NCI-H1694 treated with DMSO at 0.1 percent for 48 hours (cell line): ENCODE data around the gene BOC.

Source experiments
- DNase-seq: peaks from one replicate; lab custom pipeline; 2025; lab: John Stamatoyannopoulos, UW

BOC gene

DNA sequence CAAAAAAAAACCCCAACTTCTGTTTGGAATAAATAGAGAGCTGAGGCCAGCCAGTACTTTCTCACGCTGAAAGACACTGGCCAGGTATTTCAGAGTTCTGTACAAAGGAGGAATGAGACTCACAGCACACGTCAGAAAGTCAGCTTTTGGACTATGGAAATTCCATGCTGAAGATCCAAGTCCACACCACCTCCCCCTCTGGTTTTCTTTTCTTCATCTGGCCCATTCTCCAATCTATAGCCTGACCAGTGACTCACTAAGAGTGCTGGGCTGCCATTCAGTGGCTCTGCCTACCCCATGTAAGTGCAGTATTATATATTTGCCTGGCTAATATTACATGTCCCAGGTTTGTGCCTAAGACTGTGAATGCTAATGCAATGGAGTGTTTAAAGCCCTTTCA is 13.9 kb downstream of the BOC start:
- DNase-seq, result no peak

DNA sequence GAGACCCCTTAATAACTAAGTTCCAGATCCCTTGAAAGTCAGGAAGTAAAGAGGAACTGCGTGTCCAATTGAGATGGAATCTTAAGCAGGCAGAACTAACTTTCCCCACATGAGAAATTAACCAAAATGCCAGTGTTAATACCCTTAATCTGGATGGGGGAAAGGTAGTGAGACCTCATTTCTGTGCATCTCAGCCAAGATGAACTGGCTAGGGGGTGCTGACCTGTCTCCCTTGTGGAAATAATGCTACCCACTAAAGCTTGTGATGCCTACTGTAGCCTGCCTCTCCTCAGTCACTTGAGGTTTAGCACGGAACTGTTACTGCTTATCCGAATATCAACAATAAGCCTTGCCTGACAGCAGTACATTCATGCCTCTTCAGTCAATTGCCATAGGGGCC is 15.1 kb downstream of the BOC start:
- DNase-seq, result no peak

DNA sequence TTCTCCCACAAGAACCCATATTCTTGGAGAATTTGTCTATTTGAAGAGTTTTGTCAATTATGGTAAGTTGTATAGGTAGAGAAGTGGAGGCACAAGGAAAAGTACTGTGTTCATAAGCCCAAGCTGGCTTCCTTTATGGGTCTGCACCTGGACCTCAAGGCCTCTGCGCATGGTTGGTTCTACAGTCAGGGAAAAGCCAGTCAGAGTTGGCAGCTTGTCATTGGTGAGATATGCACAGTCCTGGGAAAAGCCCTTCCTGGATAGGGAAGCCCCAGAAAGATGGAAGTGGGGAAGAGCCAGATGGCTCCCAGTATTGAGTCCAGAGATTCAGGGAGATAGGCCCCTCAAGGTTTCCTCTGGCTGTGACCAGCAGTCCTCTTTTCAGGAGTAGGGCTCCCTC is 15.8 kb downstream of the BOC start:
- DNase-seq, result no peak

- DNase-seq, result no peak
These were observed 17.3 kb downstream of the BOC start for GRCh38 chr3:113228498-113229286.

GRCh38 chr3:113231391-113231790 is 20.0 kb downstream of the BOC start:
- no peak for DNase-seq

DNA sequence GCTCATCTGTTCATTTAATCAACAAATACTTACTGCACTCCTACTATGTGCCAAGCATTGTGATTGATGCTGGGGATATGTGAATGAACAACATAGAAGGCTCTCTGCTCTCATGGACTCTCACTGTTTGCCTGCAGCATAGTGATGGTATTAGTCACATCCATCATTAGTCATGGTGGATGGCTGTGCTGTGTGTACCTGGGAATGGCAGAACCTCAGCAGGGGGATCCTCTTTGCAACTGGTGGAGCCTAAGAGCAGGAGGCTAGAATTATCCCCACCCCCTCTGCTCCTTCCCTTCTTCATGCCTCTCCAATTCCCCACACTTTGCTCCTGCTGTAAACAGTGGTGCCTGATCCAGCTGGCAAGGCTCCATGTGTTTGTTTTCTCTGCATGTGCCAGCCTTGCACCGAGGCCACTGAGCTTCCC is 20.5 kb downstream of the BOC start:
- peak; percentile 75 for DNase-seq

DNA sequence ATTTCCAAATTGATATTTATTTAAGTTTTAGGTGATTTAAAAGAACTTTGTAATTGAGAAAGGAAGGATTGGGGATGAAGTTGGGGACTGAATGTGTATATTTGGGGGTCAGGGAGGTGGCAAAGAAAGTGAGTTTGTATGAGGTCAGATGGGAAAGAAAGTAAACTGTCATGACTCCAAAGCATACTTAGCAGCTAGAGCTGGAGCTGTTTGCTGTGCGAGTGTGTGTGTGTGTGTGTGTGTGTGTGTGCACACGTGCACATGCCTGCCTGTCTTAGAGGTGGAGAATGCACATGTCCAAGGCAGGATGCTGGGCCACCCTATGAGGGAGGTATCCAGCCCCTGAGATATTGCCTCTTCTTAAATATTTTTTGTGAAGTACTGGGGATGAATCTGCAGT is 21.0 kb downstream of the BOC start:
- DNase-seq, result no peak

GRCh38 chr3:113233497-113233896 is 22.1 kb downstream of the BOC start:
- DNase-seq, result no peak

- no peak for DNase-seq
These were observed 22.7 kb downstream of the BOC start for GRCh38 chr3:113234028-113234427.

GRCh38 chr3:113234688-113235260 is 23.4 kb downstream of the BOC start:
- peak; percentile 63 for DNase-seq

- DNase-seq, result no peak
These were observed 27.1 kb downstream of the BOC start for GRCh38 chr3:113238503-113238902.

- DNase-seq, result no peak
These were observed 29.5 kb downstream of the BOC start for GRCh38 chr3:113240841-113241240.

GRCh38 chr3:113241292-113242095 is 30.1 kb downstream of the BOC start:
- no peak for DNase-seq

DNA sequence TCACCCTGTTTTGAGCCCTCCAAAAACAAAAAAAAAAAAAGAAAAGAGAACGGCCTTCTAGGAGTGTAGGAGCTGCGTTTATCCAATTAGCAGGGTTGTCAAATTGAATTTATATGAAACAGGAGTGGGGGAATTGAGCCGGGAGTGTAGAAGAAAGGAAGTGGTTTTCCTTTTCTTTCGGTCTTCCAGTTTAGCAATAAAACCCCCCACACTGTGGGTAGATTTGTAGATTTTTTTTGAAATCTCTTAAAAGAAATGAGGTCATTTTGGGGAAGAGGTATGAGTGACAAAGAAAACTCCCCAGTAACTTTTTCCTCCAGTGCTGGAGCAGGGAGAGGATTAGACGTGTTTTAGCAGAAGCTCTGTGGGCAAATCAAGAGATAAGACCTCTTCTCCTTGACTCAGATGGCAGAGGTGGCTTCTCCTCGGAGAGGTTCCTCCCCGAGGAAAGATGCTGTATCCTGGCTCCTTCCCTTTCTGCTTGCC is 30.8 kb downstream of the BOC start:
- DNase-seq, result no peak

GRCh38 chr3:113243071-113243470 is 31.7 kb downstream of the BOC start:
- DNase-seq, result no peak

- no peak for DNase-seq
These were observed 32.5 kb downstream of the BOC start for GRCh38 chr3:113243846-113244245.

DNA sequence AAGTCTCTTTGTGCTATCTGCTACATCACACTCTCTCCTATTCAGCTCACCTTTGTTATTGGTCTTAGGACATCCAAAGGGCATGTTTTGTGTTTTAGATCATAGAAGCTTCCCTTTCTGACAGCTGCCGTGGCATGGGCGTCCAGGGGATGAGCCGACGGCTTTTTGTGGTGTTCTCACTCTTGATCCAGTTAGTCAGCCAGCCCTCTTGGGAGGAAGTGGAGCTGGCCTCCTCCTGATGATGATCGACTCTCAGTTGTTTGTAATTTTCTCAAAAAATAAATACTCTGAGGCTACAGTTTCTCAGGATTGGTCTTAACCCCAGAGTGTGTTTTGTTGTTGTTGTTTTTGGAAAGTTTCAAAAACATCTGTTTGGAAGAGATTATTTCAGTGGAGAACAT is 34.4 kb downstream of the BOC start:
- DNase-seq, result no peak

- no peak for DNase-seq
These were observed 35.7 kb downstream of the BOC start for GRCh38 chr3:113247068-113247467.

GRCh38 chr3:113247675-113248458 is 36.5 kb downstream of the BOC start:
- no peak for DNase-seq

DNA sequence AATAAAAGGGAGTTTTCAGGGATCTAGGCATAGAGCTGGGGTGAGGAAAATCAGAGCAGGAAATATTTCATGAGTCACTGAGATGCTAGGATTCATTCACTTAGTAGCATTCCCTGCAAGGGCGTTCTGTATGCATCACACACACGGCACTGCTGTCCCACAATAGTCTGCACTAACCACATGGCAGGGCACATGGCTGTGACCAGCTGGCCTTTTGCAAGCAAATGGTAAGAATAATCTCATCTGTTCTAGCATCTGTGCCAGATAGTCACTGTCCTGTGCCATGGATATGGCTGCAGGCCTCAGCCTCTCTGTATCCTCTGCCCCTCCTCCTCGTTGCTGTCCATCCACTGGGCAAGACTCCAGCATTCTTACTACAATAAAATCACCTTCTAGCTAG is 37.8 kb downstream of the BOC start:
- DNase-seq, result peak; percentile 39

DNA sequence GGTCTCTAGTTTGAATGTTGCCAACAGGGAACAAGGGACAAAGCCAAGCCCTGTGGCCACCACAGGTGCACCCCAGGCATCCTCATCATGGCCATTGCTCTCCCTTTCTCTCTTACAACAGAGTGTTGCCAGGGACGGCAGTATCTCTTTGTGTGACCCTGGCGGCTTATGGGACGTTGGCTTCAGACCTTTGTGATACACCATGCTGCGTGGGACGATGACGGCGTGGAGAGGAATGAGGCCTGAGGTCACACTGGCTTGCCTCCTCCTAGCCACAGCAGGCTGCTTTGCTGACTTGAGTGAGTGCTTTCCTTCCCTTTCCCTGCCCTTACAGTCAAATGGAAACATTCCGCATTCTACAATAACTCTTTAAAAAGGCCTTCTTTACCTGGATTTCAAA is 38.2 kb downstream of the BOC start:
- no peak for DNase-seq

DNA sequence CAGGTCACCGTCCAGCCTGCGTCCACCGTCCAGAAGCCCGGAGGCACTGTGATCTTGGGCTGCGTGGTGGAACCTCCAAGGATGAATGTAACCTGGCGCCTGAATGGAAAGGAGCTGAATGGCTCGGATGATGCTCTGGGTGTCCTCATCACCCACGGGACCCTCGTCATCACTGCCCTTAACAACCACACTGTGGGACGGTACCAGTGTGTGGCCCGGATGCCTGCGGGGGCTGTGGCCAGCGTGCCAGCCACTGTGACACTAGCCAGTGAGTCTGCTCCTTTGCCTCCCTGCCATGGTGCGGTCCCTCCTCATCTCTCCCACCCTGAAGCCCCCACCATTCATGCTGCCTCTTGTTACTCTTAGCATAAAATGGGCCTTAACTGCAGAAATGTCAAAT is 39.2 kb downstream of the BOC start:
- no peak for DNase-seq
